Psoas muscle (tissue), 8 donors: ENCODE measurements around the gene MYO10. TPM values are rescaled to one million over a fixed set of nuclear protein-coding genes. Genes with fewer than 3 reads are reported as not detected.

Source experiments
- ATAC-seq, 4 donors: fragments of 200-7000 bp; cut with Tn5 transposase; one replicate each; pipeline ENCODE4 v1.9.1; 2020; ENCODE audit warnings: moderate library complexity in 3 of 4, mild to moderate bottlenecking in 2 of 4
- DNase-seq, 2 donors: peaks; one replicate each; pipeline ENCODE4 v3.0.0-alpha.2; 2020
- H3K27ac ChIP-seq: fragments of 200-600 bp; one replicate; pipeline ENCODE4 v1.8.0; 2022
- H3K27me3 ChIP-seq, 3 donors: fragments of 200-600 bp in 1 of 3; one replicate each; pipeline versions ENCODE4 v1.6.1 to v1.8.0; 2013 to 2022; ENCODE audit warnings: low read length in 2 of 3, mild to moderate bottlenecking in 2 of 3, moderate library complexity in 1 of 3; ENCODE audit not compliant: insufficient read depth in 3 of 3
- H3K36me3 ChIP-seq, 2 donors: fragments of 200-600 bp in 1 of 2; one replicate each; pipeline versions ENCODE4 v1.6.1 to v1.8.0; 2013 to 2022; ENCODE audit warnings: low read depth in 1 of 2, mild to moderate bottlenecking in 1 of 2, moderate library complexity in 1 of 2; ENCODE audit not compliant: insufficient read depth in 1 of 2
- H3K4me1 ChIP-seq: fragments of 200-600 bp; one replicate; pipeline ENCODE4 v1.8.0; 2022
- H3K4me3 ChIP-seq: fragments of 200-600 bp; one replicate; pipeline ENCODE4 v1.8.0; 2022; ENCODE audit warnings: mild to moderate bottlenecking
- H3K9me3 ChIP-seq: fragments of 200-600 bp; one replicate; pipeline ENCODE4 v1.8.0; 2022
- WGBS, 3 donors: extraction: QIAGEN DNeasy Blood & Tissue Kit; methylation state at CpG; one replicate each; pipeline versions ENCODE4 v1.1.6 to v1.1.7; 2013; 5-methylcytosine and 5-hydroxymethylcytosine counted together
- intact Hi-C, 2 donors: fragments of 100-400 bp; cut with DNase I; formaldehyde crosslinking; loops; one replicate each; pipeline versions ENCODE4 v1.11.0 to v1.14.2; 2022
- polyA plus RNA-seq, 3 donors: library from polyadenylated mRNA; stranded (reverse); fragments of 200-250 nt; gene quantifications; one replicate each; pipeline ENCODE4 v1.2.3, GENCODE V29; 2013
- total RNA-seq, 4 donors: library from RNA; stranded (reverse); fragmentation: NEBNext Ultra II Directional in 2 of 4; extraction: Animal tissue kit (Norgen Biotek cat#: 25700) in 2 of 4; gene quantifications; one replicate each; pipeline versions ENCODE4 v1.2.1 to v1.2.4, GENCODE V29; 2021 to 2023
- TF ChIP-seq, protein P1 (sequence below): fragments of 200-600 bp; IDR thresholded peaks from one replicate; pipeline ENCODE4 v1.8.0; 2022; ENCODE audit warnings: antibody characterized with exemption
- donor health status: healthy with polysubstance abuse.
- donor health status: DM: no; HTN: no; CAD: no; lungs with moderate emphysema.
- donor health status: Bipolar disorder and iron deficiency.
- donor health status: healthy.
- donor health status: DM: yes; HTN: yes; CAD: no.
- donor health status: DM: no; HTN: no; CAD: no.
- donor health status: DM: no; HTN: no; CAD: no.
- donor health status: DM: yes; HTN: yes; CAD: no.

The MYO10 gene
- total and polyA plus RNA-seq, 7 donors, result 1.8 to 10.9 (median 10.0) TPM

DNA sequence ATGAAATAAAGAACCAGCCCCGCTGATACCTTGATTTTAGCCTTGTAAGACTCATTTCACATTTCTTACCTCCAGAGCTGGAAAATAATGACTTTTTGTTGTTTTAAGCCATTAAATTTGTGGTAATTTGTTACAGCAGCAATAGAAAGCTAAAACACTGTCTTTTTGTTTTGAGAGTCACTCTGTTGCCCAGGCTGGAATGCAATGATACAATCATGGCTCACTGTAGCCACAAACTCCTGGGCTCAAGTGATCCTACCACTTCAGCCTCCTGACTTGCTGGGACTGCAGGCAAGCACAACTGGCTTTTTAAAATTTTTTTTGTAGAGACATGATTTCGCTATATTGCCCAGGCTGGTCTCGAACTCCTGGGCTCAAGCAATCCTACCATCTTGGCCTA lies 34.7 kb upstream of the MYO10 start:
- no peaks in the 10 kb centered on the region for H3K9me3 ChIP-seq
- DNase-seq (no peak), ATAC-seq (no peak)
- H3K4me3 ChIP-seq, result no peak overlapping the region
- no peaks in the 10 kb centered on the region for H3K36me3 ChIP-seq
- WGBS, 3 donors, result 95 to 98% (median 96%) methylated on average over 3 of the region's 3 CpGs
- no peaks in the 10 kb centered on the region for H3K27me3 ChIP-seq
- TF ChIP-seq, protein P1, sequence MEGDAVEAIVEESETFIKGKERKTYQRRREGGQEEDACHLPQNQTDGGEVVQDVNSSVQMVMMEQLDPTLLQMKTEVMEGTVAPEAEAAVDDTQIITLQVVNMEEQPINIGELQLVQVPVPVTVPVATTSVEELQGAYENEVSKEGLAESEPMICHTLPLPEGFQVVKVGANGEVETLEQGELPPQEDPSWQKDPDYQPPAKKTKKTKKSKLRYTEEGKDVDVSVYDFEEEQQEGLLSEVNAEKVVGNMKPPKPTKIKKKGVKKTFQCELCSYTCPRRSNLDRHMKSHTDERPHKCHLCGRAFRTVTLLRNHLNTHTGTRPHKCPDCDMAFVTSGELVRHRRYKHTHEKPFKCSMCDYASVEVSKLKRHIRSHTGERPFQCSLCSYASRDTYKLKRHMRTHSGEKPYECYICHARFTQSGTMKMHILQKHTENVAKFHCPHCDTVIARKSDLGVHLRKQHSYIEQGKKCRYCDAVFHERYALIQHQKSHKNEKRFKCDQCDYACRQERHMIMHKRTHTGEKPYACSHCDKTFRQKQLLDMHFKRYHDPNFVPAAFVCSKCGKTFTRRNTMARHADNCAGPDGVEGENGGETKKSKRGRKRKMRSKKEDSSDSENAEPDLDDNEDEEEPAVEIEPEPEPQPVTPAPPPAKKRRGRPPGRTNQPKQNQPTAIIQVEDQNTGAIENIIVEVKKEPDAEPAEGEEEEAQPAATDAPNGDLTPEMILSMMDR, result no peak
- intact Hi-C loops, result no loop called here
- no peaks in the 10 kb centered on the region for H3K4me1 ChIP-seq
- H3K27ac ChIP-seq, result no peak overlapping the region

DNA sequence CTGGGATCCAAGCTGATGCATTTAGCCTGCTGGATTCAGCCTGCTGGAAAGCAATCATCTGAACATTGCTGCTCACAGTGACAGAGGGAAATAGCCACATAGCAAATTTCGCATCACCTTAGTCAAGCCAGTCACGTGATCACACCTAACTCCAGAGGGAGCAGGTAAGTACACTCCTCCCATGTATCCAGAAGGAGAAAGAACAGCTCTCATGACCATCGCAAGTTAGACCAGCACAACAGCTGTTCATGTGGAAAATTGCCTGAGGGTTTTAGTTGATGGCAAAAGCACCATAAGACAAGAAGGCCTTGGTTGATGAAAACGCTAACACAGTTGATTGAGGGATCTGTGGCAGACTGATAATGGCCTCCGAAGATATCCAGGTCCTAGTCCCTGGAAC lies 34.2 kb upstream of the MYO10 start:
- H3K27me3 ChIP-seq, result no peaks in the 10 kb centered on the region
- no peaks in the 10 kb centered on the region for H3K36me3 ChIP-seq
- intact Hi-C loops, result no loop called here
- no peaks in the 10 kb centered on the region for H3K9me3 ChIP-seq
- WGBS, 3 donors, result 71 to 73% (median 72%) methylated on average over 5 of the region's 5 CpGs
- no peak for DNase-seq
- H3K4me3 ChIP-seq, result no peak overlapping the region
- ATAC-seq, result no peak
- no peaks in the 10 kb centered on the region for H3K4me1 ChIP-seq
- no peak overlapping the region for H3K27ac ChIP-seq
- TF ChIP-seq, protein P1, result no peak

DNA sequence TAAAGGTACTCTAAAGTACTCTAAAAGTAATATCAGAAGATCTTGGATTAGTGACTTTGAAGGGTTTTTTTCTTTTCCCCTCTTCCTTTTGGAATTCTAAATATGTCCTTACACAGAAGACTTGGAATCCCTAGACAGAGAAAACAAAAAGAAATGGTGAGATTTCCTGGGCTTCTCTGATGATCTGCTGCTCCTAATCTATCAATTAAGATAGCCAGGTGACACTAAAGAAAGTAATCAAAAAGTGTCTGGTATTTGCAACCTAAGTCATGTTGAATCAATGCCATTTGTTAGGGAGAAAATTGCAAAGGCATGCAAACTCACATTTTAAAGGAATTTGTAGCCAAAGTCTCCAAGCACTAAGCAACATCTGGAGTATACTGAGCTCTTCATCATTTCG lies 29.5 kb upstream of the MYO10 start:
- Histone ChIP-seq H3K4me3 (no peak overlapping the region), H3K27me3 (no peaks in the 10 kb centered on the region), H3K4me1 (no peaks in the 10 kb centered on the region), H3K9me3 (no peaks in the 10 kb centered on the region), H3K36me3 (no peaks in the 10 kb centered on the region), H3K27ac (no peak overlapping the region)
- ATAC-seq, result no peak
- 24 to 33% (median 32%) methylated on average over 1 of the region's 1 CpG for WGBS, 3 donors
- intact Hi-C loops, result no loop called here
- DNase-seq, result no peak
- TF ChIP-seq, protein P1, result no peak

DNA sequence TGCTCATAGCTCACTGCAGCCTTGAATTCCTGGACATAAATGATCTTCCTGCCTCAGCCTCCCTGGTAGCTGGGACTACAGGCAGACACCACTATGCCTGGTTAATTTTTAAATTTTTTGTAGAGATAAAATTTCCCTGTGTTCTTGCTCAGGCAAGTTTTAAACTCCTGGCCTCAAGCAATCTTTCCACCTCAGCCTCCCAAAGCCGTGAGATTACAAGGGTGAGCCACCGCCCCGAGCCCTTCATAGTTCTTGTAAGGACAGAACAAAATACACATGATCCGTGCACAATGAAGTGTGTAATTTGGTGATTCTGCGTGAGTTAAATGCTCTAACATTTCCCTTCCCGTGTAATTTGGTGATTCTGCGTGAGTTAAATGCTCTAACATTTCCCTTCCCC lies 27.7 kb upstream of the MYO10 start:
- ATAC-seq, result no peak
- H3K27me3 ChIP-seq, result no peaks in the 10 kb centered on the region
- no peak overlapping the region for H3K27ac ChIP-seq
- no peak overlapping the region for H3K4me3 ChIP-seq
- H3K9me3 ChIP-seq, result no peaks in the 10 kb centered on the region
- intact Hi-C loops, result no loop called here
- DNase-seq, result no peak
- TF ChIP-seq, protein P1, result no peak
- 28 to 45% (median 30%) methylated on average over 7 of the region's 7 CpGs for WGBS, 3 donors
- no peaks in the 10 kb centered on the region for H3K36me3 ChIP-seq
- no peaks in the 10 kb centered on the region for H3K4me1 ChIP-seq

DNA sequence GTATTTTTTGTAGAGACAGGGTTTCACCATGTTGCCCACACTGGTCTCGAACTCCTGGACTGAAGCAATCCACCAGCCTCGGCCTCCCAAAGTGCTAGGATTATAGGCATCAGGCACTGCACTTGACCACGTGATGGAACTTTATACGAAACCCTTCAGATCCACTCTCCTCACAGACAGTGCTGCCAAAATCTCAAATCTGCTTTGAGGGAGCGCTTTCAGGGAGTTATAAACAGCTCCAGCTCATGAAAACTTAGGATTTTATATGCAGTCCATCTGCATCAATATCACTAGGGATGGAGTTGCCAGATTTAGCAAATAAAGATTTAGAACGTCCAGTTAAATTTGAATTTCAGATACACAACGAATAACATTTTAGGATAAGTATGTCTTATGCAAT lies 25.0 kb upstream of the MYO10 start:
- no peak overlapping the region for H3K4me3 ChIP-seq
- H3K4me1 ChIP-seq, result no peaks in the 10 kb centered on the region
- intact Hi-C loops, result no loop called here
- no peaks in the 10 kb centered on the region for H3K36me3 ChIP-seq
- no peak for ATAC-seq
- 71 to 80% (median 76%) methylated on average over 7 of the region's 7 CpGs for WGBS, 3 donors
- no peak overlapping the region for H3K27ac ChIP-seq
- TF ChIP-seq, protein P1, result no peak
- DNase-seq, result no peak
- no peaks in the 10 kb centered on the region for H3K27me3 ChIP-seq
- H3K9me3 ChIP-seq, result no peaks in the 10 kb centered on the region
